GM23338 (cell line): ENCODE data around the gene CLHC1.

Source experiments
- CTCF ChIP-seq, 2 experiments: fragments of 200-600 bp in 1 of 2; sonication (generic) in 1 of 2; conservative IDR thresholded peaks; 2 replicates each; pipeline versions ENCODE4 v1.5.1 to v1.6.1; 2016 to 2017; ENCODE audit warnings: antibody characterized with exemption in 2 of 2, low read depth in 2 of 2, mild to moderate bottlenecking in 2 of 2, moderate library complexity in 1 of 2
- REST ChIP-seq: IDR thresholded peaks from one replicate; pipeline ENCODE4 v1.6.1; 2018; ENCODE audit warnings: antibody characterized with exemption; ENCODE audit not compliant: unreplicated experiment

- TF ChIP-seq CTCF (conservative IDR thresholded peaks at IDR 0.05; ENCODE audit: low read depth in 2 of 2) (no peak), REST (no peak)
Observed at GRCh38 chr2:55159752-55160151, 72.3 kb downstream of the CLHC1 start.
